Adipocyte (in vitro differentiated cells): Measurements from ENCODE around the gene MYB.

Source experiments
- DNase-seq: peaks from one replicate; pipeline ENCODE4 v3.0.0-alpha.2; 2015; ENCODE audit warnings: low read depth
- H3K27me3 ChIP-seq: replicated peaks from 2 replicates; pipeline ENCODE4 v1.7.0; 2013; ENCODE audit warnings: mild to moderate bottlenecking, low read length, moderate library complexity; ENCODE audit not compliant: control insufficient read depth, insufficient read depth
- H3K36me3 ChIP-seq: 2 replicates; pipeline ENCODE4 v1.7.0; 2013; ENCODE audit warnings: low read length, mild to moderate bottlenecking, moderate library complexity; ENCODE audit not compliant: control insufficient read depth, insufficient read depth, severe bottlenecking
- H3K4me1 ChIP-seq: 2 replicates; pipeline ENCODE4 v1.7.0; 2013; ENCODE audit warnings: mild to moderate bottlenecking, low read length, moderate library complexity; ENCODE audit not compliant: control insufficient read depth, insufficient read depth
- H3K4me3 ChIP-seq: 2 replicates; pipeline ENCODE4 v1.7.0; 2013; ENCODE audit warnings: mild to moderate bottlenecking, low read length, moderate library complexity
- H3K9ac ChIP-seq: 2 replicates; pipeline ENCODE4 v1.7.0; 2013; ENCODE audit warnings: mild to moderate bottlenecking, low read length, moderate library complexity
- H3K9me3 ChIP-seq: 2 replicates; pipeline ENCODE4 v1.7.0; 2013; ENCODE audit warnings: mild to moderate bottlenecking, low read length, moderate library complexity; ENCODE audit not compliant: control insufficient read depth

The MYB gene

GRCh38 chr6:135191508-135192255 lies 10.6 kb downstream of the MYB start:
- H3K4me3 ChIP-seq = no peak overlapping the region
- no peaks in the 10 kb centered on the region for H3K4me1 ChIP-seq
- H3K9me3 ChIP-seq = no peaks in the 10 kb centered on the region
- DNase-seq = no peak
- no peaks in the 10 kb centered on the region for H3K27me3 ChIP-seq
- H3K9ac ChIP-seq = no peak overlapping the region
- H3K36me3 ChIP-seq = no peaks in the 10 kb centered on the region

- Histone ChIP-seq H3K27me3 (no peaks in the 10 kb centered on the region), H3K9me3 (no peaks in the 10 kb centered on the region), H3K4me3 (no peak overlapping the region), H3K4me1 (no peaks in the 10 kb centered on the region), H3K9ac (no peak overlapping the region), H3K36me3 (no peaks in the 10 kb centered on the region)
- DNase-seq = no peak
These were observed 11.4 kb downstream of the MYB start for GRCh38 chr6:135192256-135193174.

GRCh38 chr6:135193221-135193620 lies 12.1 kb downstream of the MYB start:
- Histone ChIP-seq H3K4me3 (no peak overlapping the region), H3K36me3 (no peaks in the 10 kb centered on the region), H3K27me3 (no peaks in the 10 kb centered on the region), H3K4me1 (no peaks in the 10 kb centered on the region), H3K9me3 (no peaks in the 10 kb centered on the region), H3K9ac (no peak overlapping the region)
- DNase-seq = no peak

GRCh38 chr6:135195041-135195440 lies 13.9 kb downstream of the MYB start:
- no peaks in the 10 kb centered on the region for H3K9me3 ChIP-seq
- no peaks in the 10 kb centered on the region for H3K27me3 ChIP-seq
- H3K4me3 ChIP-seq = no peak overlapping the region
- no peaks in the 10 kb centered on the region for H3K36me3 ChIP-seq
- H3K9ac ChIP-seq = no peak overlapping the region
- DNase-seq = no peak
- no peaks in the 10 kb centered on the region for H3K4me1 ChIP-seq

- Histone ChIP-seq H3K9ac (no peak overlapping the region), H3K9me3 (no peaks in the 10 kb centered on the region), H3K36me3 (no peaks in the 10 kb centered on the region), H3K4me1 (no peaks in the 10 kb centered on the region), H3K27me3 (no peaks in the 10 kb centered on the region), H3K4me3 (no peak overlapping the region)
- DNase-seq = no peak
These were observed 14.4 kb downstream of the MYB start for GRCh38 chr6:135195522-135195921.

- Histone ChIP-seq H3K27me3 (no peaks in the 10 kb centered on the region), H3K4me3 (no peak overlapping the region), H3K36me3 (no peaks in the 10 kb centered on the region), H3K9me3 (no peaks in the 10 kb centered on the region), H3K9ac (no peak overlapping the region), H3K4me1 (no peaks in the 10 kb centered on the region)
- DNase-seq = no peak
These were observed 15.8 kb downstream of the MYB start for GRCh38 chr6:135196739-135197510.

DNA sequence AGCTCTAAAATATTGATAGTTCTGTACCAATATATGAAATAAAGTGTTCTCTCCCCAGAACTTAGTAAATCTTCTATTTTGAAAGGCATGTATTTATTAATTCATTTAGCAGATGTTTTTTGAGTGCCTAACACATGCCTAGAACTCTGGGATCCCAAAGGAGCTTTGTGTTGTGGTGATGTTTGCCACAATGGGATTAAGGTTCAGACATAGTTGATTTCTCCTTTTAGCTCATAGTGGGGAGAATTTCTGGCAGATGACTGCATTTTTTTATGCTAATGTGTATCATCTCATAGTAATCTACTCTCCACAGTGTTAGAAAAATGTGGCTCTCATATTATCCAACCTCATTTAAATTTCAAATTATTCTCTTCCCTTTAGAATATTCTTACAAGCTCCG lies 21.7 kb downstream of the MYB start:
- DNase-seq = no peak
- H3K36me3 ChIP-seq = no peaks in the 10 kb centered on the region
- H3K4me3 ChIP-seq = no peak overlapping the region
- H3K9me3 ChIP-seq = no peaks in the 10 kb centered on the region
- H3K4me1 ChIP-seq = no peaks in the 10 kb centered on the region
- H3K9ac ChIP-seq = no peak overlapping the region
- no peaks in the 10 kb centered on the region for H3K27me3 ChIP-seq

DNA sequence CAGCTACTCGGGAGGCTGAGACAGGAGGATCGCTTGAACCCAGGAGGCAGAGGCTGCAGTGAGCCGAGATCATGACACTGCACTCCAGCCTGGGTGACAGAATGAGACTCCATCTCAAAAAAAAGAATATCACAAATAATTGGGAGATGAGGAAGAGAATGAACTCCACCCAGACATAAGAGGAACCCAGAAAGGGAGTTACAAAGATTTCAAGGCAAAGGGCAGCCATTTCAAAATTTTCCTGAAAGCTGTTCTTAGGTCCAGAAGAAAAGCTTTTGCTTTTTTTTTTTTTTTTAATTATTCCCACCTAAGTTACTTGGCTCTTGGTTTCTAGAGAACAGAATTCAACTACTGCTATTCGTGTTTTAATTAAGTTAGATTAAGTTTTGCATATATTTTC lies 23.8 kb downstream of the MYB start:
- peaks cover 7% of the 10 kb centered on the region for H3K9me3 ChIP-seq
- no peaks in the 10 kb centered on the region for H3K4me1 ChIP-seq
- DNase-seq = no peak

DNA sequence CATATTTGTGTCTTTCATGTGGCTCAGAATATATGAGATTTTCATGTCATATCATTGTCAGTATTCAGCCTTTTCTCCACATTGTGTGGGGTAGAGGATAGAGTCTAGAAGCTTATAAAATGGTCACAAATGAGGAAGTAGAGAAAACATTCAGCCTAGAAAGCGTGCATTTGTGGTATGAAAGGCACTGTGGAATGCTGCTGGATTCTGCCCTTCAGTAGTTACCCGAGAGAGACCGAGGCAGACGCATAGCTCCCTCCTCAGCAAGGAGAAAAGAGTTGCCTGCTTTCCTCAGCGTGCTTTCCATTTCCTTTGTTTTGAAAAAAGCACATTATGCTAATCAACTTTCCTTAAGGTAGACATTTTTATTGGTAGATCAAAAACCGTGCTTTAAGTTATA lies 28.7 kb downstream of the MYB start:
- Histone ChIP-seq H3K36me3 (no peaks in the 10 kb centered on the region), H3K4me1 (peaks cover 4% of the 10 kb centered on the region), H3K27me3 (no peaks in the 10 kb centered on the region), H3K9me3 (peaks cover 7% of the 10 kb centered on the region), H3K4me3 (no peak overlapping the region), H3K9ac (no peak overlapping the region)
- peak; percentile 31 for DNase-seq

More for the DNA sequence above, 23.8 kb downstream of the MYB start:
- H3K36me3 ChIP-seq = no peaks in the 10 kb centered on the region
- no peak overlapping the region for H3K4me3 ChIP-seq
- no peak overlapping the region for H3K9ac ChIP-seq
- H3K27me3 ChIP-seq = no peaks in the 10 kb centered on the region

- Histone ChIP-seq H3K9me3 (peaks cover 7% of the 10 kb centered on the region), H3K4me3 (no peak overlapping the region), H3K36me3 (no peaks in the 10 kb centered on the region), H3K27me3 (no peaks in the 10 kb centered on the region), H3K9ac (no peak overlapping the region), H3K4me1 (peaks cover 4% of the 10 kb centered on the region)
- no peak for DNase-seq
These were observed 29.7 kb downstream of the MYB start for GRCh38 chr6:135210632-135211305.
